ENCODE results near the gene GULP1.

The GULP1 gene

GRCh38 chr2:188471166-188471565 lies 179.5 kb downstream of the GULP1 start:
- no peak for DNase-seq (ENCODE audit: low read depth in 2 of 2)

GRCh38 chr2:188473306-188473705 lies 181.6 kb downstream of the GULP1 start:
- no peak for DNase-seq (ENCODE audit: low read depth in 2 of 2)

DNA sequence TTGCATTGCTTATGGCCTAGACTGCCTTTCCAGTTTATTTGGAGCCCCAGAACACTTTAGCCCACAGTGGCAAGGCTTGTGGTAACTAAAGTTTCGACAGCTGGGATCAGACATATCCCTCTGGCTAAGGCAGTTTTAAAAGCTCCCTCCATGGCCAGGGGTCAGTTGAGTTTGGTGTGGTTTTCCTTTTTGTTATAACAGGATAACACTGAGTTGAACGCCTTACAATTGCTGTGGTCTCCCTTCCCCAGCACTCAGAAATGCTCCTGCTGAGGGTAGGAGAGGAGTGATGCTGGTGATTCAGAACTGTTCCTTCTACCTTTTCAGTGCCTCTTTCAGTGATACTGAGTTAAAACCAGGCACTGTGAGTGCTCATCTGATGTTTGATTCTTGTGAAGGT lies 182.6 kb downstream of the GULP1 start:
- no peak for DNase-seq (ENCODE audit: low read depth in 2 of 2)

GRCh38 chr2:188475945-188476344 lies 184.3 kb downstream of the GULP1 start:
- no peak for DNase-seq (ENCODE audit: low read depth in 2 of 2)

DNA sequence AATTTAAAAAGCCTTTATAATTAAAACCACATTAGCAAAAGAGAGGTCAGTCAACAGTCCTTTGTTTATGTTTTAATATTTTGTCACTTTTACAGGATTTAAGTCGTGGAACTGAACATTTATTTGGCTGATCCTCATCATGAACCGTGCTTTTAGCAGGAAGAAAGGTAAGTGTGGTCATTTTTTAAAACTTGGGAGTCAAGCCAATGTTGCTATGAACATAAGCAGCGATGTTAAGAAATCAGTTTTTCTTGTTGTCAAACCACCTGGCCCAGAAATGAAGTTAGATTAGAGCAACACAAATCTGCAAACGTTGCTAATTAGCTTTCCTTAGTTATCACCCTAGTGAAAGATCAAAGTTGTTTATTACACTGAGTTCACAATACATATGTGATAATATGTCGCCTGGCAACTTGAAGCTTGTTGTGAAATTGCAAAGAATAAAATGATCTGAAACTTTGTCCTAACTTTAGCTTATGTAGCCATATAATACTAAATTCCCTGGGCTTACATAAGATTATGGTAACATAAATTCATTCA lies 186.0 kb downstream of the GULP1 start:
- DNase-seq (ENCODE audit: low read depth in 2 of 2): no peak

- no peak for DNase-seq (ENCODE audit: low read depth in 2 of 2)
Measured at GRCh38 chr2:188478724-188479123, 187.1 kb downstream of the GULP1 start.

GRCh38 chr2:188481474-188481873 lies 189.8 kb downstream of the GULP1 start:
- DNase-seq (ENCODE audit: low read depth in 2 of 2): no peak

GRCh38 chr2:188485496-188485895 lies 193.8 kb downstream of the GULP1 start:
- DNase-seq (ENCODE audit: low read depth in 2 of 2): no peak

DNA sequence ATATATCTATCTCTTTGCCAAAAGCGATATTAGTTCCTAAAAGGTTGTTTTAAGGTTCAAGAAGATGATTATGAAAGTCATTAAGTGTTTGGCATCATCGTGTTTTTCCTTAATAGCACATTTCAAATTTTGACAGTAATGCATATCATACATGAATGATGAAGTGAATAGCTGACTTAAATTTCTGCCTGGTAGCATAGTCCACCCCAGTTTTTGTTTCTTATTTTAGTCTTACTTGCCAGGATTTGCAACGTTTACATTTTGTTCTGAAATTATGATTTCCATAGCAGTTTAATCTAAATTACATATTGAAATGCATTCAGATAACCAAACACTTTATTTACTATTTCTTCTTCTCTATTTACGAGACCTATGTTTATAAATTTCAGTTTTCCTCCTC lies 201.1 kb downstream of the GULP1 start:
- no peak for DNase-seq (ENCODE audit: low read depth in 2 of 2)

- DNase-seq (ENCODE audit: low read depth in 2 of 2): no peak
Measured at GRCh38 chr2:188494906-188495305, 203.2 kb downstream of the GULP1 start.

DNA sequence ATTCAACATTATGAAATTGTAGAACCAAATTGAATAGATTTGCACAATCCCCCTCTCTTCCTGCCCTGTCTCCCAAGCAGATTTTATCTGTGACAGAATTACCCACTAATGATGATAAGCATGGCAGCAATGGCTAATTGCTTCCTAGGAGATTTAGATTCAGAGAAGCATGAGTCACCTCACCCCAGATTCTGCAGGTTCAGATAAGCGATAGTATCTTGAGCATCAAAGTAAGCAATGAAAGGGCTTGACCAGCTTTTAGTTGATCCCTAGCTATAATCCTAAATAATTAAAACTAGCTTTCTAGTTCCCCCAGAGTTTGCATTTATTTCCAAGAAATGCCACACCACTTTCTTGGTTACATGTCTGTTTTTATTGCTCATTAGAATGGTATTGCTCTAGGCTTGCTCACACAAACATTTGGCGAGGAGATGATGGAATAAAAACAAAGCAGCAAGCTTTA lies 204.3 kb downstream of the GULP1 start:
- no peak for DNase-seq (ENCODE audit: low read depth in 2 of 2)

DNA sequence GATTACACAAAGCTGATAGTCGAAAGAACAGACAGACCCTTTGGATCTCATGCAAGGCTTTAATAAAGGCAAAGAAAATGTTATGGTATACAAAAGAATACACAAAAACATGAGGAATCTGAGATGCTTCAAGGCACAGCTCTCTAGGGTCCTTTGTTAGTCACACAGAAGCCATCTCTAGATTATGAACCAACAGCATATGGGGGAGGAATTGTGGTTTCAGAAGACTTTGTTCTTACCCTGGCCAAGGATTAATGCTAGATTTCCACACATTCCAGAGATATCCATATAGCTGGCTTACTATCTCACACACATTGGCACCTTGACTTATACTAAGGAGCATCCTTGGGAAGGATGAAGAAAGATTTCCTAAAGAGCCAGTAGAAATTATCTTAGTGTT lies 206.1 kb downstream of the GULP1 start:
- DNase-seq (ENCODE audit: low read depth in 2 of 2): no peak

DNA sequence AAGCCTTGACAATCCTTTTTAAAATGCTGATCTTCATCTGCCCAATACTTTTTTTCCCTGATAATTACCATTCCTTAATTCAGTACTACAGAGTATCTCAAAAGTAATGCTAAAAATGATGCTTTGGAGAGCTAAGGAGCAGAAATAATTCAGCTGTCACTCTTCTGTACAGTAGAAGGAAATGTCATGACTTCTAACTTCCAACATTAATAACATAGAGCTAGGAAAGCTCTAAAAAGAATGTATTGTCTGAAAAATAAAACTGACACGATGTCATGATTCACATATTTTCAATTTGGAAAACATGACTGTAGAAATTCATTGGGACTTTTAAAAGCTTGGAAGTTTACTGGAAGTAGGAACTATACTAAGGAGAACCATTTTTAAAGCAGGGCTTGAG lies 212.3 kb downstream of the GULP1 start:
- no peak for DNase-seq (ENCODE audit: low read depth in 2 of 2)

DNA sequence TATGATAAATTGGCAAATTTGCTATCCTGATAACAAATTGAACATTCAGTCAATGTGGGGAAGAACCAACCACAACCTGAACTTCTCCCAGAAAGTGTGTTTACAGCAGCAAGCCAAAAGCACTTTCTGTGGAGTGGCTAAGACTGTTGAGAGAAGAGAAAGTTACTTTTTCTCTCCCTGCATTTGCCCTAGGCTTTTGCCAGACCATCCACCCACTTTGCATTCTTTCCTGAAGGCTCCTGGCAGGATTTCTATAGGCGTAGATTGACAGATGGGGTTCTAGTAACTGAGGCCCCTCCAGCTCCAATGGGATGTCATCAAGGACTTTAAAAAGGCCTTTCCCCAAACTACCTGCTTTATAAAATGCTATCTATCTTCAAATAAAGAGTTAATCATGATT lies 215.2 kb downstream of the GULP1 start:
- DNase-seq (ENCODE audit: low read depth in 2 of 2): no peak

GRCh38 chr2:188511346-188511745 lies 219.7 kb downstream of the GULP1 start:
- DNase-seq (ENCODE audit: low read depth in 2 of 2): no peak

- no peak for DNase-seq (ENCODE audit: low read depth in 2 of 2)
Measured at GRCh38 chr2:188512456-188512855, 220.8 kb downstream of the GULP1 start.

- no peak for DNase-seq (ENCODE audit: low read depth in 2 of 2)
Measured at GRCh38 chr2:188515918-188516317, 224.2 kb downstream of the GULP1 start.

GRCh38 chr2:188517549-188518215 lies 226.0 kb downstream of the GULP1 start:
- no peak for DNase-seq (ENCODE audit: low read depth in 2 of 2)

DNA sequence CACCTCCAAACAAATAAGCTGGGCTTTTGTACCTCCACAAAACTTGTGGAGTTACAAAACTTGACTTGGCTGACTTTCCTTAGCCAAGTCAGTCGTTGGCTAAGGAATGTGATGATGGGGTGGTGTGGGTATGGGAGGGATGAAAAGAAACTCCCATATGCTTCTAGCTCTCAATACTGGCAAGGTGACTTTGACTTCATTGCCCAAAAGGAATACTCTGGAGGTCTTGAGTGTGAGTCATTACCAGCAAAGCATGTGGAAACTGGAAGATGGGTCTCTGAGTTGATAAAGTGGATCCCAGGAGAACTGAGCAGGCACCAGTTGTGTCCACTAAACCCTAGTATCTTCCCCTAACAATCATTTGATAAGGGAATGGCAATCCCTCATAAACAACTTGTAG lies 226.7 kb downstream of the GULP1 start:
- DNase-seq (ENCODE audit: low read depth in 2 of 2): no peak

DNA sequence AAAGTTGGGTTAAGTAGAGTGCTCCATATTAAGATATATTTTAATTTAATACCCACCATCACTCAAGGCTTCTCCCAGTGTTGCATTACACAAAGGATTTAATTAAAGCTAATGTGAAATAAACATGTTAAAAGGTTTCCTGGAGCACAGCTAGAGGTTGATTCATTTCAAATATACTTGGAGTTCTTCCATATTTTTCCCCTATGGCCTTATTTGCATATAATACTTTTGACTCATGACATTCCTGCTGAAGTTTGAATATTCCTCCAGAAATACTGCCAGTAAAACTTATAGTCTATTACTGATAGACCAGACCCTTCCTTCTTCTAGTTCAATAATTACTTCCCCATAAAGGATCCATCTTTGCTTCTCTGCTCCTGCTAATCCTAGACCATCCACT lies 227.5 kb downstream of the GULP1 start:
- no peak for DNase-seq (ENCODE audit: low read depth in 2 of 2)

DNA sequence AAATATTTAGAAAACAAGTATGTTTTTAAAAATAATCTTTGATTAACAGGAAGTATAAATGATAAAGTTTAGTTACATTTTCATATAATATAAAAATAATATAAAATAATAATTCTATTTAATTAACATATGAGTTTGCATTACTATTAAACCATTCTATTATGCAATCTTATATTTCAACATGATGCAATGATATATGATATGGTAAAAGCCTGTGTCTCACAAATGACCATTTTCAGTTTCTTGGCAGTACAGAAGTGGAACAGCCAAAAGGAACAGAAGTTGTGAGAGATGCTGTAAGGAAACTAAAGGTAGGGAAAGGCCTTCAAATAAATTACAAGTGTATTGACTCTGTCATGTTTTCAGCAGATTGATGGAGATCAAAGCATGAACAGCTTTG lies 230.8 kb downstream of the GULP1 start:
- DNase-seq (ENCODE audit: low read depth in 2 of 2): no peak

GRCh38 chr2:188523919-188524318 lies 232.2 kb downstream of the GULP1 start:
- DNase-seq (ENCODE audit: low read depth in 2 of 2): no peak

- DNase-seq (ENCODE audit: low read depth in 2 of 2): no peak
Measured at GRCh38 chr2:188524519-188525113, 232.9 kb downstream of the GULP1 start.

DNA sequence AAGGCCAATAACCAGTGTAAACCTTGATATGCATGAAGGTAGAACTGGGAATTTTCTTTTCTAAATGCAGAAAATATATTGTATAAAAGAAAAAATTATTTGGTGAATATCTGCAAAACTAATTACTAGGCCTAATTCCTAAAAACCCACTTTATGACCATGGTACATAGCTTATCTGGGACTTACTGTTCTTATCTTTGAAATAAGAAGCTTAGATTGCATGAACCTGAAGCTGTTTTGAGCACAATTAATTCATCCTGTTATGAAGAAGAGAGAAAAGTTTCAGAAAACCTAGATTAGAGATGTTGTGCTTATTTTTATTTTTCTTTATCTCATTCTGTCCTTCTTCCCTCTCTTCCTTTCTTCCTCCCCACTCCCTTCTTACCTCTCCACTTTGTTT lies 235.0 kb downstream of the GULP1 start:
- no peak for DNase-seq (ENCODE audit: low read depth in 2 of 2)
